HG02642 (cell line): Measurements from ENCODE around the gene TPST1.
"Not testable (repeated sequence)": the region's sequence is repeated elsewhere in the genome, so short reads cannot be mapped to it uniquely, and the experiment has no call there.

Experiments used
- ATAC-seq: cut with Tn5 transposase; IDR thresholded peaks from one replicate; pipeline ENCODE4 v1.9.1; 2021; ENCODE audit warnings: mild to moderate bottlenecking; ENCODE audit not compliant: unreplicated experiment, poor library complexity

The TPST1 gene

GRCh38 chr7:66187905-66188304, 17.2 kb upstream of the TPST1 start:
- no peak for ATAC-seq

- ATAC-seq: no peak
These were observed 16.5 kb upstream of the TPST1 start for GRCh38 chr7:66188645-66189044.

- no peak for ATAC-seq
These were observed 15.2 kb upstream of the TPST1 start for GRCh38 chr7:66189695-66190503.

GRCh38 chr7:66190504-66190857, 14.7 kb upstream of the TPST1 start:
- no peak for ATAC-seq

- ATAC-seq: no peak
These were observed 11.9 kb upstream of the TPST1 start for GRCh38 chr7:66193146-66193725.

GRCh38 chr7:66198469-66198868, 6.7 kb upstream of the TPST1 start:
- ATAC-seq: no peak

GRCh38 chr7:66198956-66199355, 6.2 kb upstream of the TPST1 start:
- ATAC-seq: no peak

- no peak for ATAC-seq
These were observed 2.7 kb upstream of the TPST1 start for GRCh38 chr7:66202441-66202840.

- no peak for ATAC-seq
These were observed 582 bp downstream of the TPST1 start for GRCh38 chr7:66205741-66206090.

- ATAC-seq: no peak
These were observed 1.2 kb downstream of the TPST1 start for GRCh38 chr7:66206119-66206933.

GRCh38 chr7:66206934-66207240, 1.8 kb downstream of the TPST1 start:
- no peak for ATAC-seq

GRCh38 chr7:66207540-66207939, 2.4 kb downstream of the TPST1 start:
- ATAC-seq: no peak

- ATAC-seq: no peak
These were observed 6.3 kb downstream of the TPST1 start for GRCh38 chr7:66211429-66211828.

- ATAC-seq: no peak
These were observed 8.5 kb downstream of the TPST1 start for GRCh38 chr7:66213637-66214036.

GRCh38 chr7:66216687-66217086, 11.6 kb downstream of the TPST1 start:
- no peak for ATAC-seq

GRCh38 chr7:66219805-66220204, 14.7 kb downstream of the TPST1 start:
- ATAC-seq: no peak

- ATAC-seq: no peak
These were observed 16.3 kb downstream of the TPST1 start for GRCh38 chr7:66221442-66221841.

- no peak for ATAC-seq
These were observed 22.7 kb downstream of the TPST1 start for GRCh38 chr7:66227808-66228207.

- ATAC-seq: not testable (repeated sequence)
These were observed 26.4 kb downstream of the TPST1 start for GRCh38 chr7:66231326-66232216.

GRCh38 chr7:66233638-66234037, 28.5 kb downstream of the TPST1 start:
- ATAC-seq: no peak
